ENCODE results near the gene FIG4.
A peak's percentile ranks its signal among the peaks of the same experiment; 100 is the strongest.
"Not testable (repeated sequence)": the region's sequence is repeated elsewhere in the genome, so short reads cannot be mapped to it uniquely, and the experiment has no call there.

Gene FIG4

DNA sequence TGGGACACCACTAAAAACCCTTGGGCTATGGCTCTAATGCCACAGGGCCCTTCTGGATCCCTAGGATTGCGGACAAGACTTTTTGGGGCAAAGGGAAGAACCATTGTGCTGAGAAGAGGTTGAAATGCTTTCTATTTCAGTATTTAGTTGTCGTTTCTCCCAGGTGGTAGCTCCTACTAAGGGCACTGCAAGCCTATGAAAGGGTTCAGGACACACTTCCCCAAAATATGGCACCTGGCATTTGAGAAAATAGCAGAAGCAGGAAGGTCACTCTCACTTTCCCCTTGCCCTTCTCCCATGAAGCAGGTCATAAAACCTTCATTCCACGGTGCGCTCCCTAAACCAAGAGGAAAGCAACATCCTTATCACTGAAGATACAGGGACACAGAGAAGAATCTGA is 161.6 kb downstream of the FIG4 start:
- DNase-seq (ENCODE audit: low read depth in 2 of 2), result no peak

DNA sequence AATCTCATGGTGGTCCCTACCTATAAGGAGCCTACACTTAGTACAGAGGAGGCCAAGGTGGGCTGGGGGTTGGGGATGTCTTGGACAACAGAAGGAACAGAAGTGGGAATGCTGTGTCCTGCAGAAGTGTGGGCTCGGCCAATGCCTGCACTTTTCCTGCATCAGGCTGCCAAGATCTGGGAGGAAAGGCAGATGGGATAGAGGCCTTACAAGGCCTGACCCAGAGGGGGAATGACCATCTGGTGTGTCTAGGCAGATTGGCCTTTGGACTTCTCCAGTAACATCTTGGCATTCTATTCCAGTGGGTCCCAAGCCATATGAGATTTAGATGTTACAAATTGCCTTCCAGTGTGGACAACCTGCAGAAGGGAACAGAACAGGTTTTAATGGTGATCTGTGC is 162.3 kb downstream of the FIG4 start:
- DNase-seq (ENCODE audit: low read depth in 2 of 2), result no peak

DNA sequence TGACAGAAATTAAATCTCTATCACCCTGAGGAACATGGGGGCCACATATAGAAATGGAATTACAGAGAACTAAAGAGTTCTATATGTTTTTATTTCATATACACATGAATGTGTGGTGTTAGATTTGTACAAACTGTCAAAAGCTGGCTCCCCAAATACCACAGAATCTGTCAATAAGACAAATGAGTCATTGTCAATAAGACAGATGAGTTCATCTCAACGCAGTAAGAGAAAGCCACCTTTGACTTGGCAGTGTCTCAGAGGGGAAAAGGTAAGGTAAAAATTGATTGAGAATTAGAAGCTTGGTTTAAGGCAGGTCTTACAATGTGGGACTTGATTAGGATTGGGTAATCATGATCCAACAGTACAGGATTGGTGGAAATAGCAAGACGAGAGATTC is 162.9 kb downstream of the FIG4 start:
- no peak for DNase-seq (ENCODE audit: low read depth in 2 of 2)

DNA sequence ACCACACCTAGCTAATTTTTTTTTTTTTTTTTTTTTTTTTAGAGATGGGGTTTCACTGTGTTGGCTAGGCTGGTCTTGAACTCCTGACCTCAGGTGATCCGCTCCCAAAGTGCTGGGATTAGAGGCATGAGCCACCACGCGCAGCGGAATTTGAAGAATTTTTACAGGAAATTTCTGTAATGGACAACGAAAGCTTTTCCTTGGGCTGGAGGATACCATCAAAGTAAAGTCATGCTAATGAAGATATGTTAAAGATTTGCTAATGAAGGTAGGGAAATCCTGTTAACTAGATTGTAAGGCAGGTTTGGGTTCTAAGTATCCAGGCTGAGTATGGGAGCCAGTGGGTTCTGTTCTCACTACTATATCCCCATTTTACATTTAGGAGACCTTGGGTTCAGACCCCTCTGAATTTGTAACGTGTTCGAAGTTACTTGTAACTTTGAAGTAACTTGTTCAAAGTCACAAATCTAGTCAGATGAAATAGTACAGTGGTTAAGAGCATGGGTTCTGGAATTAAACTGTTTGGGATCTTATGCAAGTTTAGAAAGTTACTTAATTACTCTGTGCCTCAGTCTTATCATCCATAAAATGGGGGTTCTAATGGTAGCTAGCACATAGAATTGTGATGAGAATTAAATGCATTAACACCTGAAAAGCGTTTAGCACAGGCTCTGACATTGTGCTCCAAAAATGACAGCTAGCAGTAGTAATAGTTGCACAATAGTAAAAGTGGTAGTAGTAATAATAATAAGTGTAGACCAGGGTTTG is 163.6 kb downstream of the FIG4 start:
- no peak for DNase-seq (ENCODE audit: low read depth in 2 of 2)

DNA sequence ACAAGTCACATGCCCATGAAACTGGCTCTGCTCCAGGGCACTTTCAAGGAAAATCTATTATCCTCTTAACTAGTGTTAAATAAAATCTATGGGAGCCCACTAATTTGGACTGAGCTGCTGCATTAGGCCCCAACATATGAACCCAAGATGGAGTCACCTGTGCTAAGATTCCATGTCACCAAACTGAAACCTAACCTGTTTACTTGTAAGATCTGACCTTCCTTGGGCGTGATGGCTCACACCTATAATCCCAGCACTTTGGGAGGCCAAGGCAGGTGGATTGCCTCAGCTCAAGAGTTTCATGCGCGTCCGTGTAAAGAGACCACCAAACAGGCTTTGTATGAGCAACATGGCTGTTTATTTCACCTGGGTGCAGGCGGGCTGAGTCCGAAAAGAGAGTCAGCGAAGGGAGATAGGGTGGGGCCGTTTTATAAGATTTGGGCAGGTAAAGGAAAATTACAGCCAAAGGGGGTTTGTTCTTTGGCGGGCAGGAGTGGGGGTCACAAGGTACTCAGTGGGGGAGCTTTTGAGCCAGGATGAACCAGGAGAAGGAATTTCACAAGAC is 164.5 kb downstream of the FIG4 start:
- not testable (repeated sequence) for DNase-seq (ENCODE audit: low read depth in 2 of 2)

DNA sequence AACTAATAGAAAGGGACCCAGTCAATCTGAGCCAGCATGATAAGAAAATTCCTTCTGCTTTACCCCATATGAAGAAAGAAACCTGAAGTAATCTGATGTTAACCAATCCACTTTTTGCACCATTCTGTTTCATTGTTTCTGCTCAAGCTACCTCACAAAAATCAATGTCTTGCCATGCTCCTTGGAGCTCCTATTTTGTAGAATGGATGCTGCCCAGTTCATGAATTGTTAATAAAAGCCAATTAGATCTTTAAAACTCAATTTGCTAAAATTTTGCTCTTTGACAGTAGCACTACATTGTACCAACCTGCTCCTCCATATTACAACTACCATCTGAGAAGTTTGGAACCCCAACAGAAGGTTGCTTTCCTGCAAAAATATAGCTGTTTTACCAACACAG is 170.8 kb downstream of the FIG4 start:
- no peak for DNase-seq (ENCODE audit: low read depth in 2 of 2)

DNA sequence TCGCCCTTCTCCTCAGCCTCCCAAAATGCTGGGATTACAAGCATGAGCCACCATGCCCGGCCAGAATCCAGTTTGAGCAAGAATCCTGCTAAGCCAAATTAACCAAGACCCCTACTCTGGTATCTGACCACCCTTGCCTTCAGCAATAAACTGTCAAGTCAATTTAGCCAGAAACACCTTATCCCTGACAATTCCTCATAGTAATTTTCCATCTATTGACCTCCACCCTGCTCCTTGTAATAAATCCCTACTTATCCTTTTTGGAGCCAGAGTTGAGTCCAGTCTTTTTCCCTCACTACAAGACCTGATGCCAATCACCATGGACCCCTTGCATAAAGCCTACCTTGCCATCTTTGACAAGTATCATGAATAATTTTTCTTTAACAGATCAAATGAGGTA is 173.0 kb downstream of the FIG4 start:
- DNase-seq (ENCODE audit: low read depth in 2 of 2), result no peak

DNA sequence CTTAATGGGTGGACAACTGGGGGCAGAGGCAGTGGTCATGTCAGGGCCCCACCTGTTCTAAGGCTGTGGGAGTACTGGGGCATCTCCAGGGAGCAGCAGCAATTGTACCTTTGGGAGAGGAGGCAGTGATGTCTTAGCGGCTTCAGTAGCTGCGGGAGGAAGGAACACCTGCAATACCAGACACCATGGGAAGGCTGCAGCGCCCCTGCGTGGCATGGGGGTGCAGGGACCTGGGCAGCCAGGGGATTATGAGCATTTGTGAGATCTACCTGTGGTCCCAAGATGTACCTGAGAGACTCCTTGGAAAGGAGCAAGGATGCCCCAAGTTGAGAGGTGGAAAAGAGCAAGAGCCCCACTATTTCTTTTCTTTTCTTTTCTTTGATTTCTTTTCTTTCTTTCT is 174.9 kb downstream of the FIG4 start:
- no peak for DNase-seq (ENCODE audit: low read depth in 2 of 2)

DNA sequence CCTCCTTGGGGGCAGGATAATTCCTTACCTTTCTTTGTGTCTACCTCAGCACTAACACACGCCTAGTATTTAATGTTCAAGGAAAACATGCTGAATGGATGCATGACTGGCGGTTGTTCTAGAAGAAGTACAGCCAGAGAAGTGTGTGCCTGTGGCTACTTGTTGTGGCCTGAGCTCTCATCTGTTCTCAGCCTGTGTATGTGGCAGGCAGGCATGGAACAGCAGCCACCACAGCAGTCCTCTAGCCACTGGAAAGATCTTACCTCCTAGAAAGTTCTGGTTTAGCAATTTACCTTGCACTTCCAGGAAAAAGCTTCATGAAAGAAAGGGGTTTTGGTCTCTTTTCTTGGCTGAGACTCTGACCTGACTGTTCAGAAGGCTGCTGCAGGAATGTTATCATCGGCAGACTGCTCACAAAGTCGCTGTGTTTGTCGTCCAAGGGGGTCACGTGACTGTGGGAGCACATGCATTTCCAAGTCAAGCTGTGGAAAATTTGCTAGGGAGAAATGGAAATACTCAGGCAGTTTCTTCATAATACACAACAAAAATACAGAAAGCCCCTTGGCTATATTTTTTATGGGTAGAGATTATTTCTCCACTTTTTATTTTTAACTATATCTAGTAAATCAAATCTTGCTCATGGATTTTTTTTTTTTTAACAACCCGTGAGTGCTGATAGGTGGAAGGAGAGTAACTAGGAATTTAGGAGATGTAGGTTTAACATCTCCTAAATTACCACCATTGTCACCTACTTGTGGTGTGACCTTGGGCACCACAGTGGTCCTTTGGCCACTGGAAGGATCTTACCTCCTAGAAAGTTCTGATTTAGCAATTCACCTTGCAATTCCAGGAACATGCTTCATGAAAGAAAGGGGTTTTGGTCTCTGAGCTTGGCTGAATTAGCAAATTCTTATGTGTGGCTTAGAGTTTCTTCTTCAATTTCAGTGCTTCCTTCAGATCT is 176.2 kb downstream of the FIG4 start:
- DNase-seq (ENCODE audit: low read depth in 2 of 2), result no peak

DNA sequence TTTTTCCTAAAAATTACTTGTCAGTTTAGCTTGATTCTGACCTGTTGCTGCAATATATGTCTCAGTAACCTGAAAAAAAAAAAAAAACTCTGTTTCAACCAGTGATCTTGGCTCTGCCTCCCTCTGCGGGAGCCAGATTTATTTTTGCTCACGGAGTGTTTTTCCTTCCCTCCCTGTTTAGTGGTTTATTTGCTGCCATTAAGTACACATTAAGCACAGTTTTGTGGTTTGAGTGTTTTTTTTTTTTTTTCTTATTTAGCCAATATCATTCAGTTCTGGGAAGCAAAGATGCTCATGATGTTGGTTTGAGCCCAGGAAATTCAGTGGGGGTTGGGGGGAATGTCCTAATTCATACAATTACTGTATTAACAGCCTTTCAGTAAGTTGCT is 176.9 kb downstream of the FIG4 start:
- DNase-seq (ENCODE audit: low read depth in 2 of 2), result peak in 1 of 2 experiments; percentile 9

DNA sequence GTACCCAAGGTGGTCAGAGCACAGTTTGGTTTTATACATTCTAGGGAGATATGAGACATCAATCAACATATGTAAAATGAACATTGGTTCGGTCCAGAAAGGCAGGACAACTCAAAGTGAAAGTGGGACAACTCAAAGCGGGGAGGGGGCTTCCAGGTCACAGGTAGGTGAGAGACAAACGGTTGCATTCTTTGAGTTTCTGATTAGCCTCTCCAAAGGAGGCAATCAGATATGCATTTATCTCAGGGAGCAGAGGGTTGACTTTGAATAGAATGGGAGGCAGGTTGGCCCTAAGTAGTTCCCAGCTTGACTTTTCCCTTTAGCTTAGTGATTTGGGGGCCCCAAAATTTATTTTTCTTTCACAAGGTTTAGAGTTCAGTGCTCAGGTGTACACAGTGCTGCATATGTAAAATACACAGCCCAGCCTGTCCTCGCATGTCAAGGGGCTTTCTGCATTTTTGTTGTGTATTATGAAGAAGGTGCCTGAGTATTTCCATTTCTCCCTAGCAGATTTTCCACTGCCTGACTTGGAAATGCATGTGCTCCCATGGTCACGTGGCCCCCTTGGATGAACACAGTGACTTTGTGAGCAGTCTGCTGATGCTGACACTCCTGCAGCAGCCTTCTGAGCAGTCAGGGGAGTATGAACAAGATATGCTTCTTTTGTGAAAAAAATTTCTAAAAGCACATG is 178.4 kb downstream of the FIG4 start:
- not testable (repeated sequence) for DNase-seq (ENCODE audit: low read depth in 2 of 2)

DNA sequence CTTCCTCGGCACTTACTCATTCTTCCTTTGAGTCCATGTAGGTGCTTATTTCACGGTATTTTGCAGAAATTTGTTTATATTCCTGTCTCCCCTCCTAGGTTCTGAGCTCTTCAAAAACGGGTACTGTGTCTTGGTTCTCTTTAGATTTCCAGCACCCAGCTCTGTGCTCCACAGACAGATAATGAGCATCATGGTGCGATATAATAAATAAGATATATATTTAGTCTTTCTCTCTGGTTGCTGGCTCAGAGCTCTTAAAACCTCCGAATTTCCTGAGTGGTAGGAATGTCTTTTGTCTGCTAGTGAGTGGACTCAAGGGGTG is 179.0 kb downstream of the FIG4 start:
- no peak for DNase-seq (ENCODE audit: low read depth in 2 of 2)

DNA sequence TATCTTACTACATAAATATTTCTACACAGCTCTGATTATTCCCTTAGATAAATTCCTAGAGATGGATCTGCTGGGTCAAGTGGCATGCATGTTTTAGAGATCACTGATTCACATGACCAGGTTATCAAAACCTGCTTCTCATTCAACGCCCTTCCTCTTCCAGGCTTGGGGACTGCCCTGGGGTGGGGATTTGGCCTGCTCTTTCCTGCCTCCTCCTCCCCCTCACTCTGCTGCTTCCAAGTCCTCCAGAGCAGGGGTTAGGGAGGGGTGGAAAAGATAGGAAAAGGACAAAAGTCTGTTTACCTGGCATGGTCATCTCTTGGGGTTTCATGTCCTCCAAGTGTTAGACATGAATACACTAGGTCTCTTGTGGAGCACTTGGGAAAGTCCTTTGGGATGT is 181.5 kb downstream of the FIG4 start:
- DNase-seq (ENCODE audit: low read depth in 2 of 2), result no peak

DNA sequence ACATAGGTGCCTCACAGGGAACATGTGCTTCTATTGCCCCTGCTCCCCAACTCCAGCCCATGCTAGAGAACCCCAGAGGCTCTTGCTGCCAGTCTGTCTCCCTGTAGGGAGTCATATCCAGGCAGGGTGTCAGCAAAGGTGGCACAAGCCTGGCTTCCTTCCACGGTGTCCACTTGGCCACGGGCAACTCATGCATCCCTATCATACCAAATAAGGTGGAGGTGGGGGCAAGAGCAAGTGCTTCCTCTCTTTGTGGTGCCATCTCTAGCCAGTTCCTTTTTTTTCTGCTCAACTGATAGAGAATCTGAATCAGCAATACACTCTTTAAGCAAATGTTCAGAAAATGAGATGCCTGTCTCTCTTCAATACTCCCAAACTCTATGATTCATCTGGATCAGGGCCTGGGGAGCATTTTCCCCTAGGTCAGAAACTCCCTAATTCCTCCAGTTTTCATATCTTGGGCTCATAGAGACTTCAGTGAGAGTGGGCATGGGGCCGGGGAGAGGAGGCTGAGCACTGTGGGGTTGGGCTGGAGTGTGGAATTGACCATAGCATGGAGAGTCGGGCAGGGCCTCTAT is 182.0 kb downstream of the FIG4 start:
- no peak for DNase-seq (ENCODE audit: low read depth in 2 of 2)

DNA sequence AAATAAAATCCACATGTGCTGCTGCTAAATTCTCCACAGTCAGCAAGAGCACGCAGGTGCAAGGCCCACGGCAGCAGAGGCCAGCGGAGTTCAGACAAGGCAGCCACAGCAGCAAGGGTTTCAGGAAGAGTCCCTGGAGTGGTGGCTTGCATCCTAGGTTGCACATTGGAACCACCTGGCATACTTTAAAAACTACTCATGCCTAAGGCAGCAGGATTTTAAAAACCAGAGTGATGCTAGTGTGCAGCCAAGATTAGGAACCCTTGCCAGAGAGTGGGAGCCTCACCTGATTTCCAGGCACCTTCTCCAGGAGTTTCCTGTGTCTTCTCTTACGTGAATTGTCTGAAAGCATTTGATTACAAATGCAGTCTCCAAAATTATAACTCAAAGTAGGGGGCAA is 183.0 kb downstream of the FIG4 start:
- no peak for DNase-seq (ENCODE audit: low read depth in 2 of 2)

DNA sequence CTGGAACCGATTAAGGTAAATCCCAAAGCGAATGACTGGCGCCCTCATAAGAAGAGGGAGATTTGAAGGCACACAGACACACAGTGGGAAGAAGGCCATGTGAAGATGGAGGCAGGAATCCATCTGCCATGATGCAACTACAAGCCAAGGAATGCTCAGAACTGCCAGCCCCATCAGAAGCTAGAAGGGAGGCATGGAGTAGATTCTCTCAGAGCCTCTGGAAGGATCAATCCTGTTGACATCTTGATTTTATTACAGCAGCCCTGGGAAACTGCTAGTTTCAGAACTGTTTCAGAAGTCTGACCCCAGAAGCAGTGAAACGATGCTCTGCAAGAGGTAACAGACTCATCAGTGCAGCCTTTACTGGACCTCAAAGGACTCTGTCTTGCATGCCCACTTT is 183.5 kb downstream of the FIG4 start:
- DNase-seq (ENCODE audit: low read depth in 2 of 2), result no peak
